Naive thymus-derived CD8-positive, alpha-beta T cell (primary cell): ENCODE measurements around the gene MESP1. TPM values are rescaled to one million over a fixed set of nuclear protein-coding genes. Genes with fewer than 3 reads are reported as not detected.

Source experiments
- ATAC-seq, 2 donors: fragments of 150-1000 bp; cut with Tn5 transposase in 1 of 2; sonication (Bioruptor Pico), chemical (Tn5 transposase) in 1 of 2; 1 replicate in 1 of 2; 2 replicates in 1 of 2; pipeline ENCODE4 v1.10.0; 2021; ENCODE audit warnings: mild to moderate bottlenecking in 2 of 2, moderate library complexity in 2 of 2
- POLR2A ChIA-PET: fragments of 350-600 bp; sonication (Branson Sonifier 250); formaldehyde crosslinking; loops from one replicate; lab custom pipeline; 2021; ENCODE audit warnings: antibody characterized with exemption; lab: Charles Lee
- DNase-seq, 10 donors: peaks; one replicate each; pipeline versions ENCODE4 v3.0.0 to v3.0.0-alpha.2; 2020 to 2022
- H3K27ac Mint-ChIP-seq, 10 donors: one replicate each; pipeline ENCODE4 v1.8.0; 2020 to 2022; ENCODE audit warnings: mild to moderate bottlenecking in 10 of 10, mixed read lengths in 10 of 10, moderate library complexity in 4 of 10, inconsistent platforms in 1 of 10
- H3K27me3 Mint-ChIP-seq, 5 donors: one replicate each; pipeline ENCODE4 v1.8.0; 2021 to 2022; ENCODE audit warnings: mixed read lengths in 5 of 5
- H3K36me3 Mint-ChIP-seq, 3 donors: one replicate each; pipeline ENCODE4 v1.8.0; 2020 to 2022; ENCODE audit warnings: mixed read lengths in 3 of 3, mild to moderate bottlenecking in 2 of 3, inconsistent platforms in 1 of 3
- H3K4me1 Mint-ChIP-seq, 4 donors: one replicate each; pipeline ENCODE4 v1.8.0; 2021 to 2022; ENCODE audit warnings: mixed read lengths in 4 of 4
- H3K4me3 Mint-ChIP-seq, 10 donors: one replicate each; pipeline ENCODE4 v1.8.0; 2020 to 2022; ENCODE audit warnings: mild to moderate bottlenecking in 10 of 10, mixed read lengths in 10 of 10, moderate library complexity in 6 of 10, inconsistent platforms in 1 of 10
- H3K9me3 Mint-ChIP-seq, 9 donors: one replicate each; pipeline ENCODE4 v1.8.0; 2020 to 2022; ENCODE audit warnings: mixed read lengths in 9 of 9, mild to moderate bottlenecking in 3 of 9, inconsistent platforms in 1 of 9, moderate library complexity in 1 of 9
- polyA plus RNA-seq, 3 donors: library from polyadenylated mRNA; unstranded; fragments of 300-500 nt; fragmentation: Illumina TruSeq; gene quantifications; one replicate each; pipeline ENCODE4 v1.2.3, GENCODE V29; 2021
- total RNA-seq, 8 experiments: library from RNA in 2 of 8; stranded (reverse) in 2 of 8; gene quantifications; one replicate each; pipeline ENCODE4 v1.2.3 and lab custom pipeline; 2021 to 2026

Gene MESP1
- total and polyA plus RNA-seq, 5 experiments from 2014 or later: 0.06 to 0.81 (median 0.27) TPM

- no peaks in the 10 kb centered on the region for H3K27me3 Mint-ChIP-seq
- no peaks in the 10 kb centered on the region for H3K4me1 Mint-ChIP-seq
- ATAC-seq (no peak), DNase-seq (no peak)
- POLR2A ChIA-PET: interaction anchor here (0.6 kb wide), 1 partner anchor 21 kb away, joined by 3 read pairs; no protein-coding TSS in a partner anchor
- no peaks in the 10 kb centered on the region for H3K36me3 Mint-ChIP-seq
- no peaks in the 10 kb centered on the region for H3K9me3 Mint-ChIP-seq
- H3K27ac Mint-ChIP-seq: no peak overlapping the region
- H3K4me3 Mint-ChIP-seq: no peak overlapping the region
Observed at GRCh38 chr15:89765694-89766093, 14.6 kb upstream of the MESP1 start.

GRCh38 chr15:89761929-89762328 is 10.9 kb upstream of the MESP1 start:
- POLR2A ChIA-PET: no interaction called here
- no peaks in the 10 kb centered on the region for H3K9me3 Mint-ChIP-seq
- no peaks in the 10 kb centered on the region for H3K4me1 Mint-ChIP-seq
- ATAC-seq (no peak), DNase-seq (no peak)
- H3K27me3 Mint-ChIP-seq: peaks cover 0 to 7% (median 2%) of the 10 kb centered on the region in 5 donors
- no peak overlapping the region for H3K4me3 Mint-ChIP-seq
- H3K27ac Mint-ChIP-seq: no peak overlapping the region
- H3K36me3 Mint-ChIP-seq: no peaks in the 10 kb centered on the region

DNA sequence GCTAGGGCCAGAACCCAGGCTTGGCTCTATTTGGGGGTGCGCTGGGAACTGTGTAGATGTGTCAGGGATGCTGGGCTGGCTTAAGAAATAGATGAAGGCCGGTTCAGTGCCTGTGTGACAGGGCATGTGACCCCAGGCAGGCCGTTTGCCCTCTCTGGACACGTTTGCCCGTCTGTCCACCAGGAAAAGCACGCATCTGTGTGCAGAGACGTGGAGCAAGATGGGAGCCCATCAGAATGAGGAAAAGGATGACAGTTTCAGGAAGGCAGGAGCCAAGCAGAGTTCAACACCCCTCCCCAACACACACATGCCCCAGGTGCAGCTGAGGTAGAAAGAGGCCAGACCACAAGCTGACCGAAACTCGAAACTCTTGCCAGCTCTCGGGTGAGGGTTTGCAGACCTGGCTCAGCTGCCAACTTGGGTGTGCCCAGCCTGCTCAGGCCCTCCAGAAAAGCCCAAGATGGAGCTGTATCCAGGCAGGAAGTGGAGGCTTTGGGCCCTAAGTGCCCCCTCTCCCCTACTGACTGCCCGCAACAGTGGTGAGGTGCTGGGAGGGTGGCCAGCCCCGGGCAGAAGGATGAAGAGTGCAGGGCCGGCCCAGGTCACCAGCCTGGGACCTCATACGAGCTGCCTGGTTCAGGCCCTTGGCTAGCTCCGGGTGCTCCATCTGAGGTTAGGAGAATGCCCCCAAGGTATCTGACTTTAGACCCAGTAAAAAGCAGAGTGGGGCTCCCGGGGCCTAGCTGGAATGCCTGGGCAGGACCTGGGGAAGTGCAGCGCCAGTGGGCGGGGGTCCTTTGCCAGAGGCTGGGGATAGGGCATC is 10.2 kb upstream of the MESP1 start:
- Mint-ChIP-seq H3K4me1 (no peaks in the 10 kb centered on the region), H3K27ac (no peak overlapping the region), H3K9me3 (no peaks in the 10 kb centered on the region), H3K4me3 (no peak overlapping the region), H3K36me3 (no peaks in the 10 kb centered on the region), H3K27me3 (peaks cover 0 to 7% (median 2%) of the 10 kb centered on the region in 5 donors)
- DNase-seq (no peak), ATAC-seq (no peak)
- POLR2A ChIA-PET: no interaction called here

GRCh38 chr15:89760303-89761008 is 9.4 kb upstream of the MESP1 start:
- ATAC-seq (peak; percentile 53 to 69), DNase-seq (peak; percentile 24 to 67 (median 48))
- Mint-ChIP-seq H3K9me3 (no peaks in the 10 kb centered on the region), H3K27me3 (peaks cover 0 to 12% (median 3%) of the 10 kb centered on the region in 5 donors), H3K4me3 (no peak overlapping the region), H3K27ac (no peak overlapping the region), H3K36me3 (no peaks in the 10 kb centered on the region), H3K4me1 (no peaks in the 10 kb centered on the region)
- POLR2A ChIA-PET: no interaction called here

DNA sequence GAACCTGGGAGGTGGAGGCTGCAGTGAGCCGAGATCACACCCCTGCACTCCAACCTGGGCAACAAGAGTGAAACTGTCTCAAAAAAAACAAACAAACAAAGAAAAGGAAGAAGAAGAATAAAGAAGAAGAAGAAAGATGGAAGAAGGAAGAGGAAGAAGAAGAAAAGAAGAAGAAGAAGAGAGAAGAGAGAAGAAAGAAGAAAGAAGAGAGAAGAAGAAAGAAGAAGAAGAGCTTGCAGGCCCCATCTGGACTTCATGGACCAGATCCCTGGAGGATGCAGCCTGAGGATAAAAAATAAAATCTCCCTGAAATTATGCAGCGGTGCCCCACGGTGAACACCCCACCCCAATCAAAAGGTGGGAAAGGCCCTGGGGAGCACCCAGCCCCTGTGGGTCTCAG is 8.8 kb upstream of the MESP1 start:
- Mint-ChIP-seq H3K4me1 (no peaks in the 10 kb centered on the region), H3K9me3 (no peaks in the 10 kb centered on the region), H3K27ac (no peak overlapping the region), H3K27me3 (peaks cover 0 to 14% (median 5%) of the 10 kb centered on the region in 5 donors), H3K36me3 (no peaks in the 10 kb centered on the region), H3K4me3 (no peak overlapping the region)
- ATAC-seq (no peak), DNase-seq (no peak)
- POLR2A ChIA-PET: no interaction called here

- DNase-seq (no peak), ATAC-seq (no peak)
- no peak overlapping the region for H3K4me3 Mint-ChIP-seq
- H3K4me1 Mint-ChIP-seq: no peaks in the 10 kb centered on the region
- POLR2A ChIA-PET: no interaction called here
- no peaks in the 10 kb centered on the region for H3K9me3 Mint-ChIP-seq
- H3K27me3 Mint-ChIP-seq: peaks cover 0 to 19% (median 8%) of the 10 kb centered on the region in 5 donors
- peak overlapping the region in 1 of 10 donors; percentile 49 for H3K27ac Mint-ChIP-seq
- H3K36me3 Mint-ChIP-seq: no peaks in the 10 kb centered on the region
Observed at GRCh38 chr15:89758981-89759380, 7.9 kb upstream of the MESP1 start.

- peaks cover 0 to 19% (median 9%) of the 10 kb centered on the region in 5 donors for H3K27me3 Mint-ChIP-seq
- no peak for DNase-seq
- no peak for ATAC-seq
- H3K4me1 Mint-ChIP-seq: no peaks in the 10 kb centered on the region
- H3K9me3 Mint-ChIP-seq: no peaks in the 10 kb centered on the region
- no peak overlapping the region for H3K4me3 Mint-ChIP-seq
- peak overlapping the region in 1 of 10 donors; percentile 4 for H3K27ac Mint-ChIP-seq
- no peaks in the 10 kb centered on the region for H3K36me3 Mint-ChIP-seq
- POLR2A ChIA-PET: no interaction called here
Observed at GRCh38 chr15:89758283-89758682, 7.2 kb upstream of the MESP1 start.

DNA sequence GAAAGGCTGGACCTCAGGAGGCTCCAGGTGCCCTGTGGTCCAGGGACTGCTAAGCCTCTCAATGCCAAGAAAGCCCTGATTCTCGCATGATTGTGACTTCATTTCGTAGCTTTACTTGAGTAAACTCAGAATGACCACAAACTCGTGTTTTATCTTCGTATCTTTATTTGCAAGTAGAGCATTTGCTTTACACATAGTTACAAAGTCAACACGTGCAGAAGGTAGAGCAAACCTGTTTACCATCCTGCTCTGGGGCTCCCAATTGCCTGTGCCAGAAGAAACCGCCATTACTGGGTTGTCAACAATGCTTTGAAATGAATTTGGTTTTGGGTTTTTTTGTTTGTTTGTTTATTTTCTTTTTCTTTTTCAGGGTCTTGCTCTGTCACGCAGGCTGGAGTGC is 5.8 kb upstream of the MESP1 start:
- DNase-seq: no peak
- no peak overlapping the region for H3K27ac Mint-ChIP-seq
- H3K9me3 Mint-ChIP-seq: no peaks in the 10 kb centered on the region
- no peak for ATAC-seq
- H3K4me3 Mint-ChIP-seq: no peak overlapping the region
- POLR2A ChIA-PET: interaction anchor here (0.6 kb wide), 1 partner anchor 296 kb away, joined by 5 read pairs; no protein-coding TSS in a partner anchor
- peaks cover 0 to 19% (median 10%) of the 10 kb centered on the region in 5 donors for H3K27me3 Mint-ChIP-seq
- H3K4me1 Mint-ChIP-seq: no peaks in the 10 kb centered on the region
- H3K36me3 Mint-ChIP-seq: no peaks in the 10 kb centered on the region

DNA sequence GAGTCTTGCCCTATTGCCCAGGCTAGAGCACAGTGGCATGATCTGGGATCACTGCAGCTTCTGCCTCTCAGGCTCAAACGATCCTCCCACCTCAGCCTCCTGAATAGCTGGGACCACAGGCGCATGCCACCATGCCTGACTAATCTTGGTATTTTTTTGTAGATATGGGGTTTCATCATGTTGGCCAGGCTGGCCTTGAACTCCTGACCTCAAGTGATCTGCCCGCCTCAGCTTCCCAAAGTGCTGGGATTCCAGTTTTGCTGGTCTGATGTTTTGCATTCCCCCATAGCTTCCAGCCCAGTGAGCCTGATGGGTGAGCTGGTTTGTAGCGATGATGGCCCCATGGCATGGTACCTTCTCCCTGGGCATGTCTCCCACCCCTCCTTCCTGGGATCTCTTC is 4.7 kb upstream of the MESP1 start:
- no peak for DNase-seq
- Mint-ChIP-seq H3K4me1 (no peaks in the 10 kb centered on the region), H3K27me3 (peaks cover 0 to 19% (median 10%) of the 10 kb centered on the region in 5 donors), H3K9me3 (no peaks in the 10 kb centered on the region), H3K36me3 (no peaks in the 10 kb centered on the region), H3K27ac (no peak overlapping the region), H3K4me3 (no peak overlapping the region)
- no peak for ATAC-seq
- POLR2A ChIA-PET: no interaction called here

- Mint-ChIP-seq H3K27me3 (peaks cover 0 to 23% (median 10%) of the 10 kb centered on the region in 5 donors), H3K4me3 (peak overlapping the region in 1 of 10 donors; percentile 11), H3K9me3 (no peaks in the 10 kb centered on the region), H3K4me1 (peaks cover 0 to 6% (median 4%) of the 10 kb centered on the region in 4 donors), H3K36me3 (no peaks in the 10 kb centered on the region), H3K27ac (no peak overlapping the region)
- POLR2A ChIA-PET: interaction anchor here (0.6 kb wide), 1 partner anchor 50 kb away, joined by 3 read pairs; no protein-coding TSS in a partner anchor
- DNase-seq (no peak), ATAC-seq (no peak)
Observed at GRCh38 chr15:89754361-89755154, 3.5 kb upstream of the MESP1 start.

GRCh38 chr15:89753855-89754254 is 2.8 kb upstream of the MESP1 start:
- H3K27ac Mint-ChIP-seq: no peak overlapping the region

DNA sequence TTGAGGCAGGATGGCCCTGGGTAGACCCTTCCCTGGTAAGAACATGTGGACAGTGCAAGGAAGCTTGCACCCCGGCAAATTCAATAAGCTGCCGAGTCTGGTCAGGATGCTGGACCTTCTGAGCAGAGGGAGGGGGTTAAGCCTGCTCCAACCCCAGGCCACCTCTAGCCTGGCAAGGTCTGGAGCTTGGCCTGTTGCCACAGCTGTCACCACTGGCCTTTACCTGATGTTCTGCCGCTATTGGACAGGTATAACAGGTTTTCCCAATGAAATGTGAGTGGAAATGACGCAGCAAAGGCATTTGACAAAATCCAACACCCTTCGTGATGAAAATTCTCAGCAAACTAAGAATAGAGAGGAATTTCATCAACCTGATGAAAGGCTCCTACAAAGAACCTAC is 699 bp upstream of the MESP1 start:
- Mint-ChIP-seq H3K4me1 (peaks cover 0 to 8% (median 6%) of the 10 kb centered on the region in 4 donors), H3K4me3 (peak overlapping the region in 9 of 10 donors; percentile 30 to 76 (median 60)), H3K36me3 (no peaks in the 10 kb centered on the region), H3K27ac (no peak overlapping the region), H3K27me3 (peaks cover 0 to 21% (median 9%) of the 10 kb centered on the region in 5 donors), H3K9me3 (no peaks in the 10 kb centered on the region)
- no peak for ATAC-seq
- DNase-seq: no peak
- POLR2A ChIA-PET: interaction anchor here (0.5 kb wide), 1 partner anchor 1221 kb away, joined by 5 read pairs; no protein-coding TSS in a partner anchor

More at GRCh38 chr15:89753855-89754254, 2.8 kb upstream of the MESP1 start:
- Mint-ChIP-seq H3K36me3 (no peaks in the 10 kb centered on the region), H3K4me1 (peaks cover 0 to 8% (median 6%) of the 10 kb centered on the region in 4 donors), H3K27me3 (peaks cover 0 to 22% (median 9%) of the 10 kb centered on the region in 5 donors), H3K4me3 (peak overlapping the region in 1 of 10 donors; percentile 45), H3K9me3 (no peaks in the 10 kb centered on the region)
- DNase-seq (no peak), ATAC-seq (no peak)
- POLR2A ChIA-PET: no interaction called here
